DOHH2 (cell line): Measurements from ENCODE around the gene MEGF8.

Experiments
- H3F3A ChIP-seq: fragments of 200-600 bp; sonication (generic), shearing (Covaris generic); 2 replicates; pipeline ENCODE4 v1.6.0; 2016; ENCODE audit warnings: antibody characterized with exemption, mild to moderate bottlenecking; ENCODE audit not compliant: control insufficient read depth, insufficient read depth
- H3K27ac ChIP-seq: fragments of 200-600 bp; sonication (generic); 2 replicates; pipeline ENCODE4 v1.5.1; 2014; ENCODE audit warnings: low read depth, mild to moderate bottlenecking, low read length, moderate library complexity
- H3K27me3 ChIP-seq: fragments of 200-600 bp; sonication (generic); 2 replicates; pipeline ENCODE4 v1.6.1; 2014; ENCODE audit warnings: mild to moderate bottlenecking, low read length, mixed read lengths; ENCODE audit not compliant: control insufficient read depth
- H3K36me3 ChIP-seq: fragments of 200-600 bp; sonication (generic); 2 replicates; pipeline ENCODE4 v1.6.1; 2014; ENCODE audit warnings: mild to moderate bottlenecking, low read length, moderate library complexity, mixed read lengths; ENCODE audit not compliant: control insufficient read depth
- H3K4me1 ChIP-seq: fragments of 200-600 bp; sonication (generic); 2 replicates; pipeline ENCODE4 v1.6.1; 2014; ENCODE audit warnings: mild to moderate bottlenecking, low read length, mixed read lengths; ENCODE audit not compliant: control insufficient read depth
- H3K4me2 ChIP-seq: fragments of 200-600 bp; sonication (generic); 2 replicates; pipeline ENCODE4 v1.6.0; 2014; ENCODE audit warnings: mild to moderate bottlenecking, low read length, moderate library complexity
- H3K4me3 ChIP-seq: fragments of 200-600 bp; sonication (generic); 2 replicates; pipeline ENCODE4 v1.5.1; 2014; ENCODE audit warnings: mild to moderate bottlenecking, low read length, mixed read lengths
- H3K79me2 ChIP-seq: fragments of 200-600 bp; sonication (generic); 2 replicates; pipeline ENCODE4 v1.6.1; 2014; ENCODE audit warnings: mild to moderate bottlenecking, low read length, mixed read lengths; ENCODE audit not compliant: control insufficient read depth
- H3K9me2 ChIP-seq: fragments of 200-600 bp; sonication (generic); replicated peaks from 2 replicates; pipeline ENCODE4 v1.6.1; 2014; ENCODE audit warnings: mild to moderate bottlenecking, low read length, mixed read lengths; ENCODE audit not compliant: control insufficient read depth
- H3K9me3 ChIP-seq: fragments of 200-600 bp; sonication (generic); 2 replicates; pipeline ENCODE4 v1.6.1; 2014; ENCODE audit warnings: antibody characterized with exemption, low read length, mixed read lengths; ENCODE audit not compliant: control insufficient read depth, insufficient read depth
- H4K20me1 ChIP-seq: fragments of 200-600 bp; sonication (generic); 2 replicates; pipeline ENCODE4 v1.6.0; 2014; ENCODE audit warnings: low read depth, mild to moderate bottlenecking, antibody characterized with exemption, low read length, moderate library complexity; ENCODE audit not compliant: control insufficient read depth, insufficient read depth
- CTCF ChIP-seq: fragments of 200-600 bp; sonication (generic); IDR thresholded peaks from one replicate; pipeline ENCODE4 v1.5.1; 2014; ENCODE audit warnings: antibody characterized with exemption, mild to moderate bottlenecking, low read depth, low read length; ENCODE audit not compliant: poor library complexity, severe bottlenecking
- EZH2phosphoT487 ChIP-seq: fragments of 200-600 bp; sonication (generic); IDR thresholded peaks from 2 replicates; pipeline ENCODE4 v1.6.1; 2017; ENCODE audit warnings: borderline replicate concordance, mild to moderate bottlenecking, antibody characterized with exemption, low read length, moderate library complexity, mixed read lengths

MEGF8 gene

GRCh38 chr19:42348211-42348610 is 22.8 kb downstream of the MEGF8 start:
- Histone ChIP-seq H3K27me3 (no peaks in the 10 kb centered on the region), H3K9me2 (no peaks in the 10 kb centered on the region), H3K4me3 (no peak overlapping the region), H3K4me1 (no peaks in the 10 kb centered on the region), H3F3A (no peaks in the 10 kb centered on the region), H3K79me2 (no peaks in the 10 kb centered on the region), H3K4me2 (no peak overlapping the region), H3K9me3 (no peaks in the 10 kb centered on the region), H3K36me3 (0 out of 2 replicates have a peak, but pooled peaks cover 4% of the 10 kb centered on the region), H4K20me1 (no peaks in the 10 kb centered on the region), H3K27ac (no peak overlapping the region)
- TF ChIP-seq CTCF, result no peak
- TF ChIP-seq EZH2phosphoT487, result no peak

DNA sequence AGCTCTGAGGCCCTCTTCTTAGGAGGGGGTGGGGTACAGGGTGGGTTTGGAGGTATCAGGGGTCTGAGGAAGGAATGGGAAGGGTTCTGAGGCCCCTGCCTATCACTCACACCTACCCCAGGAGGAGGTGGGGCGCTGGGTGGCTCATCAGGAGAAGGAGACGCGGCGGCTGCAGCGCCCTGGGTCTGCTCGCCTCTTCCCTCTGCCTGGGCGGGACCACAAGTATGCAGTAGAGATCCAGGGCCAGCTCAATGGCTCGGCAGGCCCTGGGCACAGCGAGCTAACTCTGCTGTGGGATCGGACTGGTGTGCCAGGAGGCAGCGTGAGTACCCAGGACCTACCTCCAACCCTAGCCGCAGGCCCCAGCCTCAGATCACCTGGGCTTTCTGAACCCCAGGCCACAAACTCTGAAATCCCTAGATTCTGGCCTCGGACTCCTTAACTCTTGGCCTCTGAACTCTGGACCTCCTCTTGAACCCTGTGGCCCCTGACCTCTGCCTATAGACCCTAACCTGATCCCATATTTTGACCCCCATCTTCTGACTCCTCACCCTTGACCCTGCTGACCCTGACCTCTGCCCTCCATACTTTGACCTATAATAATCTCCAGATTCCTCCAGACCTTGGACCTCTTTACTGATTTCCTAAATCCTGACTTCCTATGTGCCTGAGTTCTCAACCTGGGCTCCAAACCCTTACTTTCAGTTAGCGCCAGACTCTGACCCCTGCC is 24.1 kb downstream of the MEGF8 start:
- H3K27ac ChIP-seq, result no peak overlapping the region
- TF ChIP-seq EZH2phosphoT487, result no peak
- TF ChIP-seq CTCF, result no peak

GRCh38 chr19:42350417-42350816 is 25.0 kb downstream of the MEGF8 start:
- Histone ChIP-seq H4K20me1 (no peaks in the 10 kb centered on the region), H3K27ac (no peak overlapping the region), H3K4me3 (no peak overlapping the region), H3K79me2 (no peaks in the 10 kb centered on the region), H3K9me3 (no peaks in the 10 kb centered on the region), H3K36me3 (peaks cover 6% of the 10 kb centered on the region; the same call in 1 of the 2 replicates), H3K4me1 (no peaks in the 10 kb centered on the region), H3K9me2 (no peaks in the 10 kb centered on the region), H3K27me3 (no peaks in the 10 kb centered on the region), H3K4me2 (no peak overlapping the region), H3F3A (no peaks in the 10 kb centered on the region)
- TF ChIP-seq CTCF (no peak), EZH2phosphoT487 (no peak)

More for the DNA sequence above, 24.1 kb downstream of the MEGF8 start:
- Histone ChIP-seq H3F3A (no peaks in the 10 kb centered on the region), H3K9me2 (no peaks in the 10 kb centered on the region), H3K27me3 (no peaks in the 10 kb centered on the region), H3K4me2 (no peak overlapping the region), H3K4me3 (no peak overlapping the region), H3K36me3 (peaks cover 8% of the 10 kb centered on the region; the same call in 1 of the 2 replicates), H3K79me2 (no peaks in the 10 kb centered on the region), H4K20me1 (no peaks in the 10 kb centered on the region), H3K4me1 (no peaks in the 10 kb centered on the region), H3K9me3 (no peaks in the 10 kb centered on the region)
